ENCODE data around the gene HNRNPF. TPM values are rescaled to one million over a fixed set of nuclear protein-coding genes. Genes with fewer than 3 reads are reported as not detected.

Gene HNRNPF
- total RNA-seq, 4 donors from 2014 or later: 145 to 177 (median 160) TPM

GRCh38 chr10:43417950-43418768, 9.2 kb upstream of the HNRNPF start:
- TF ChIP-seq CTCF (IDR thresholded peaks at IDR 0.05) (no peak), POLR2A (IDR thresholded peaks at IDR 0.05) (no peak)
- DNase-seq: peak in 2 of 3 donors; percentile 70 to 77
- peaks cover 0 to 13% (median 6%) of the 10 kb centered on the region in 4 donors for H3K4me1 ChIP-seq
- H3K36me3 ChIP-seq: no peaks in the 10 kb centered on the region
- no peaks in the 10 kb centered on the region for H3K9me3 ChIP-seq
- no peaks in the 10 kb centered on the region for H3K27me3 ChIP-seq
- H3K27ac ChIP-seq: peak overlapping the region; percentile 39 to 71 (median 56)
- no peak overlapping the region for H3K4me3 ChIP-seq

- H3K36me3 ChIP-seq: no peaks in the 10 kb centered on the region
- H3K4me3 ChIP-seq: no peak overlapping the region
- no peaks in the 10 kb centered on the region for H3K9me3 ChIP-seq
- TF ChIP-seq POLR2A (IDR thresholded peaks at IDR 0.05) (no peak), CTCF (IDR thresholded peaks at IDR 0.05) (no peak)
- H3K27me3 ChIP-seq: no peaks in the 10 kb centered on the region
- no peak overlapping the region for H3K27ac ChIP-seq
- peak in 1 of 3 donors; percentile 44 for DNase-seq
- peaks cover 0 to 6% (median 5%) of the 10 kb centered on the region in 4 donors for H3K4me1 ChIP-seq
These were observed 6.6 kb upstream of the HNRNPF start for GRCh38 chr10:43415544-43415943.

- Histone ChIP-seq H3K4me3 (no peak overlapping the region), H3K9me3 (no peaks in the 10 kb centered on the region), H3K27me3 (no peaks in the 10 kb centered on the region)
These were observed 2.5 kb upstream of the HNRNPF start for GRCh38 chr10:43411536-43411935.

GRCh38 chr10:43410345-43410744, 1.4 kb upstream of the HNRNPF start:
- Histone ChIP-seq H3K27ac (peak overlapping the region in 3 of 4 donors; percentile 99 to 100 (median 99)), H3K4me3 (peak overlapping the region in 1 of 4 donors; percentile 67), H3K9me3 (no peaks in the 10 kb centered on the region), H3K36me3 (no peaks in the 10 kb centered on the region), H3K27me3 (no peaks in the 10 kb centered on the region), H3K4me1 (peaks cover 0 to 12% (median 6%) of the 10 kb centered on the region in 4 donors)
- TF ChIP-seq POLR2A (IDR thresholded peaks at IDR 0.05) (no peak), CTCF (IDR thresholded peaks at IDR 0.05) (no peak)
- no peak for DNase-seq

More at GRCh38 chr10:43411536-43411935, 2.5 kb upstream of the HNRNPF start:
- no peak for DNase-seq
- H3K27ac ChIP-seq: no peak overlapping the region
- H3K36me3 ChIP-seq: no peaks in the 10 kb centered on the region
- no peak for TF ChIP-seq CTCF (IDR thresholded peaks at IDR 0.05)
- TF ChIP-seq POLR2A (IDR thresholded peaks at IDR 0.05): no peak
- no peaks in the 10 kb centered on the region for H3K4me1 ChIP-seq

- Histone ChIP-seq H3K4me1 (peaks cover 0 to 19% (median 11%) of the 10 kb centered on the region in 4 donors), H3K4me3 (peak overlapping the region; percentile 67 to 80 (median 77)), H3K27me3 (no peaks in the 10 kb centered on the region), H3K27ac (peak overlapping the region; percentile 99 to 100 (median 99)), H3K9me3 (no peaks in the 10 kb centered on the region), H3K36me3 (no peaks in the 10 kb centered on the region)
- peak; percentile 54 to 80 (median 73) for DNase-seq
- TF ChIP-seq POLR2A (IDR thresholded peaks at IDR 0.05) (no peak), CTCF (IDR thresholded peaks at IDR 0.05) (no peak)
These were observed 561 bp upstream of the HNRNPF start for GRCh38 chr10:43409385-43410109.

Data from Peyer's patch (tissue), 4 donors.